HCT116 (cell line): ENCODE results near the gene VWA5A. TPM values are rescaled to one million over a fixed set of nuclear protein-coding genes. Genes with fewer than 3 reads are reported as not detected.

Source experiments
- ATAC-seq: fragments of 200-7000 bp; cut with Tn5 transposase; 2 replicates; pipeline ENCODE4 v1.9.1; 2020; ENCODE audit warnings: mild to moderate bottlenecking, moderate library complexity
- BruUV-seq: library from RNA; stranded (reverse); fragments of 400-500 nt; replicated peaks from 2 replicates; lab custom pipeline; 2021; lab: Mats Ljungman, UMichigan
- CTCF ChIA-PET: fragments of 300-600 bp; sonication (Branson Sonifier 250); formaldehyde crosslinking; loops from one replicate; lab custom pipeline; 2021; ENCODE audit warnings: antibody characterized with exemption; lab: Charles Lee
- POLR2A ChIA-PET: fragments of 300-600, 350-600 bp; sonication (Branson Sonifier 250); formaldehyde crosslinking; loops from one replicate; lab custom pipeline; 2021; ENCODE audit warnings: antibody characterized with exemption; lab: Charles Lee
- RAD21 ChIA-PET, 2 experiments: fragments of 300-600 bp; sonication (Branson Sonifier 250); formaldehyde crosslinking; loops; one replicate each; lab custom pipeline; 2023; ENCODE audit warnings: low total read pairs in 2 of 2; ENCODE audit not compliant: uncharacterized antibody in 2 of 2, unreplicated experiment in 2 of 2, low non-redundant PET in 1 of 2; lab: Charles Lee
- DNase-seq: peaks from one replicate; pipeline ENCODE4 v3.0.0-alpha.2; 2010; ENCODE audit warnings: low read depth, low spot score
- H2AFZ ChIP-seq: fragments of 200-600 bp; shearing (Covaris generic), sonication (generic); 2 replicates; pipeline ENCODE4 v1.6.1; 2017; ENCODE audit warnings: low read depth, mixed run types, mixed read lengths, antibody characterized with exemption, low read length; ENCODE audit not compliant: poor library complexity, severe bottlenecking
- H3K27ac ChIP-seq: 2 replicates; pipeline ENCODE4 v1.5.1; 2012; ENCODE audit warnings: low read depth, low read length
- H3K27me3 ChIP-seq: fragments of 200-600 bp; sonication (generic); 2 replicates; pipeline ENCODE4 v1.6.1; 2016; ENCODE audit warnings: mixed run types, low read length, mixed read lengths; ENCODE audit not compliant: insufficient read depth
- H3K36me3 ChIP-seq, 2 experiments: fragments of 200-500 bp in 1 of 2; fragments of 200-600 bp in 1 of 2; sonication (Bioruptor generic) in 1 of 2; sonication (generic) in 1 of 2; 2 replicates each; pipeline versions ENCODE4 v1.5.1 to v1.6.1; 2014 to 2016; ENCODE audit warnings: low read length in 2 of 2, inconsistent platforms in 1 of 2, mixed read lengths in 1 of 2, mixed run types in 1 of 2; ENCODE audit not compliant: insufficient read depth in 2 of 2, control insufficient read depth in 1 of 2
- H3K4me1 ChIP-seq, 2 experiments: fragments of 200-600 bp in 1 of 2; sonication (generic) in 1 of 2; 2 replicates each; pipeline versions ENCODE4 v1.5.1 to v1.6.1; 2012 to 2017; ENCODE audit warnings: low read length in 2 of 2, inconsistent platforms in 1 of 2, mild to moderate bottlenecking in 1 of 2, mixed read lengths in 1 of 2, mixed run types in 1 of 2, moderate library complexity in 1 of 2; ENCODE audit not compliant: insufficient read depth in 2 of 2, control insufficient read depth in 1 of 2
- H3K4me2 ChIP-seq: fragments of 200-600 bp; sonication (generic); 2 replicates; pipeline ENCODE4 v1.6.1; 2017; ENCODE audit warnings: mixed run types, low read length, mixed read lengths
- H3K4me3 ChIP-seq, 2 experiments: fragments of 200-600 bp in 1 of 2; sonication (generic) in 1 of 2; replicated peaks in 1 of 2; 2 replicates each; pipeline ENCODE4 v1.5.1; 2011 to 2016; ENCODE audit warnings: low read length in 2 of 2, control low read depth in 1 of 2, low read depth in 1 of 2, mild to moderate bottlenecking in 1 of 2, mixed read lengths in 1 of 2, mixed run types in 1 of 2
- H3K79me2 ChIP-seq: fragments of 200-600 bp; sonication (generic); 2 replicates; pipeline ENCODE4 v1.6.1; 2017; ENCODE audit warnings: mild to moderate bottlenecking, mixed run types, low read length, moderate library complexity, mixed read lengths; ENCODE audit not compliant: insufficient read depth
- H3K9ac ChIP-seq: fragments of 200-600 bp; sonication (generic); 2 replicates; pipeline ENCODE4 v1.6.1; 2016; ENCODE audit warnings: low read length, mixed read lengths
- H3K9me2 ChIP-seq: fragments of 200-600 bp; sonication (generic), shearing (Covaris generic); 2 replicates; pipeline ENCODE4 v1.6.1; 2017; ENCODE audit warnings: mixed run types, mild to moderate bottlenecking, moderate library complexity; ENCODE audit not compliant: insufficient read depth
- H3K9me3 ChIP-seq, 2 experiments: fragments of 200-500 bp in 1 of 2; fragments of 200-600 bp in 1 of 2; sonication (Bioruptor generic) in 1 of 2; sonication (generic) in 1 of 2; 2 replicates each; pipeline ENCODE4 v1.6.1; 2014 to 2017; ENCODE audit warnings: low read length in 2 of 2, mixed read lengths in 2 of 2, inconsistent platforms in 1 of 2, low read depth in 1 of 2, mild to moderate bottlenecking in 1 of 2, mixed run types in 1 of 2, moderate library complexity in 1 of 2; ENCODE audit not compliant: control insufficient read depth in 1 of 2, insufficient read depth in 1 of 2
- H4K20me1 ChIP-seq: fragments of 200-600 bp; sonication (generic), shearing (Covaris generic); 2 replicates; pipeline ENCODE4 v1.6.1; 2017; ENCODE audit warnings: mixed run types, mild to moderate bottlenecking, moderate library complexity; ENCODE audit not compliant: insufficient read depth
- CBX3 ChIP-seq: IDR thresholded peaks from 2 replicates; pipeline ENCODE4 v1.6.1; 2012; ENCODE audit warnings: low read depth
- EGR1 ChIP-seq: IDR thresholded peaks from 2 replicates; pipeline ENCODE4 v1.6.1; 2012; ENCODE audit warnings: low read depth
- ELF1 ChIP-seq: IDR thresholded peaks from 2 replicates; pipeline ENCODE4 v1.6.1; 2012; ENCODE audit warnings: low read depth, borderline replicate concordance
- EZH2 ChIP-seq: fragments of 200-600 bp; sonication (generic); IDR thresholded peaks from 2 replicates; pipeline ENCODE4 v1.6.1; 2017; ENCODE audit warnings: antibody characterized with exemption, mixed run types
- JUND ChIP-seq: IDR thresholded peaks from 2 replicates; pipeline ENCODE4 v1.6.1; 2012
- POLR2A ChIP-seq: IDR thresholded peaks from 2 replicates; pipeline ENCODE4 v1.7.0; 2011; ENCODE audit warnings: borderline replicate concordance; ENCODE audit not compliant: insufficient read depth, insufficient read length; ENCODE audit errors: extremely low read depth
- POLR2AphosphoS5 ChIP-seq: IDR thresholded peaks from 2 replicates; pipeline ENCODE4 v1.6.1; 2011; ENCODE audit warnings: mild to moderate bottlenecking, low read depth, low read length, moderate library complexity
- RAD21 ChIP-seq: IDR thresholded peaks from 2 replicates; pipeline ENCODE4 v1.6.1; 2012; ENCODE audit warnings: low read depth, mild to moderate bottlenecking
- SIN3A ChIP-seq: IDR thresholded peaks from 2 replicates; pipeline ENCODE4 v1.6.1; 2012; ENCODE audit warnings: low read depth
- SRF ChIP-seq: IDR thresholded peaks from 2 replicates; pipeline ENCODE4 v1.6.1; 2012; ENCODE audit warnings: low read depth
- ZFX ChIP-seq: fragments of 450-650 bp; IDR thresholded peaks from 2 replicates; pipeline ENCODE4 v1.6.1; 2017
- intact Hi-C: fragments of 100-400 bp; cut with micrococcal nuclease; formaldehyde crosslinking; loops from 2 replicates; pipeline ENCODE4 v1.10.0; 2022
- total RNA-seq: library from RNA; stranded (reverse); gene quantifications from one replicate; pipeline ENCODE4 v1.2.1, GENCODE V29; 2021; ENCODE audit not compliant: unreplicated experiment
- TF ChIP-seq, protein P1 (sequence below): IDR thresholded peaks from 2 replicates; pipeline ENCODE4 v1.6.1; 2012; ENCODE audit warnings: low read depth
- TF ChIP-seq, protein P2 (sequence below): IDR thresholded peaks from 2 replicates; pipeline ENCODE4 v1.6.1; 2011; ENCODE audit warnings: mild to moderate bottlenecking, low read length, moderate library complexity; ENCODE audit not compliant: insufficient replicate concordance; ENCODE audit errors: extremely low read depth
- TF ChIP-seq, protein P3 (sequence below): IDR thresholded peaks from 2 replicates; pipeline ENCODE4 v1.6.1; 2012
- TF ChIP-seq, protein P4 (sequence below): IDR thresholded peaks from 2 replicates; pipeline ENCODE4 v1.6.1; 2012

The VWA5A gene
- total RNA-seq, 1 experiment from 2014 or later, result 5.0 TPM

DNA sequence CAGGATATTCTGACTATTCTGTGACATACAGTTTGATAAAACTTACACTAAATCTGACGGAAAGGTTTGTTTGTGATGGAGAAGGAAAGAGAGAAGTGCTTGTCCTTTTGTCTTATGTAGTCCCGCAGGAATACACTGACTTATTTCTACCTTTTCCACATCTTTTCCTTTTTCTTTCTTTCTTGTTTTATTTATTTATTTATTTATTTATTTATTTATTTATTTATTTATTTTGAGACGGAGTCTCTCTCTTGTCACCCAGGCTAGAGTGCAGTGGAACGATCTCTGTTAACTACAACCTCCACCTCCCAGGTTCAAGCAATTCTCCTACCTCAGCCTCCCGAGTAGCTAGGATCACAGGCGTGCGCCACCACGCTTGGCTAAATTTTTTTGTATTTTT, 43.1 kb upstream of the VWA5A start:
- H3K79me2 ChIP-seq, result no peaks in the 10 kb centered on the region
- no peak overlapping the region for H3K9ac ChIP-seq
- ChIA-PET POLR2A (no interaction called here), CTCF (interaction anchor here (0.6 to 2.3 kb wide), 12 partner anchors 8 to 332 kb away, joined by 3 to 26 read pairs (median 7); no protein-coding TSS in a partner anchor), RAD21 (interaction anchor here in 1 of 2 experiments (1.4 kb wide), 1 partner anchor 123 kb away, joined by 7 read pairs; no protein-coding TSS in a partner anchor)
- peaks cover 27% of the 10 kb centered on the region for H3K27me3 ChIP-seq
- no peaks in the 10 kb centered on the region for H3K36me3 ChIP-seq
- H3K27ac ChIP-seq, result no peak overlapping the region
- intact Hi-C loops, result loop anchor here (5.0 kb wide), 2 partner anchors 260 to 515 kb away; no protein-coding TSS in a partner anchor
- H3K9me3 ChIP-seq, result no peaks in the 10 kb centered on the region
- H3K9me2 ChIP-seq, result no peaks in the 10 kb centered on the region
- H3K4me1 ChIP-seq, result peaks cover 0 to 5% of the 10 kb centered on the region in 2 experiments; a peak in 2 of 4 replicates
- H4K20me1 ChIP-seq, result no peaks in the 10 kb centered on the region
- BruUV-seq, result no TSS peak
- H3K4me3 ChIP-seq, result no peak overlapping the region
- ATAC-seq, result no peak
- no peak overlapping the region for H2AFZ ChIP-seq
- no peak for TF ChIP-seq RAD21
- no peak for TF ChIP-seq SRF
- TF ChIP-seq, protein P1, sequence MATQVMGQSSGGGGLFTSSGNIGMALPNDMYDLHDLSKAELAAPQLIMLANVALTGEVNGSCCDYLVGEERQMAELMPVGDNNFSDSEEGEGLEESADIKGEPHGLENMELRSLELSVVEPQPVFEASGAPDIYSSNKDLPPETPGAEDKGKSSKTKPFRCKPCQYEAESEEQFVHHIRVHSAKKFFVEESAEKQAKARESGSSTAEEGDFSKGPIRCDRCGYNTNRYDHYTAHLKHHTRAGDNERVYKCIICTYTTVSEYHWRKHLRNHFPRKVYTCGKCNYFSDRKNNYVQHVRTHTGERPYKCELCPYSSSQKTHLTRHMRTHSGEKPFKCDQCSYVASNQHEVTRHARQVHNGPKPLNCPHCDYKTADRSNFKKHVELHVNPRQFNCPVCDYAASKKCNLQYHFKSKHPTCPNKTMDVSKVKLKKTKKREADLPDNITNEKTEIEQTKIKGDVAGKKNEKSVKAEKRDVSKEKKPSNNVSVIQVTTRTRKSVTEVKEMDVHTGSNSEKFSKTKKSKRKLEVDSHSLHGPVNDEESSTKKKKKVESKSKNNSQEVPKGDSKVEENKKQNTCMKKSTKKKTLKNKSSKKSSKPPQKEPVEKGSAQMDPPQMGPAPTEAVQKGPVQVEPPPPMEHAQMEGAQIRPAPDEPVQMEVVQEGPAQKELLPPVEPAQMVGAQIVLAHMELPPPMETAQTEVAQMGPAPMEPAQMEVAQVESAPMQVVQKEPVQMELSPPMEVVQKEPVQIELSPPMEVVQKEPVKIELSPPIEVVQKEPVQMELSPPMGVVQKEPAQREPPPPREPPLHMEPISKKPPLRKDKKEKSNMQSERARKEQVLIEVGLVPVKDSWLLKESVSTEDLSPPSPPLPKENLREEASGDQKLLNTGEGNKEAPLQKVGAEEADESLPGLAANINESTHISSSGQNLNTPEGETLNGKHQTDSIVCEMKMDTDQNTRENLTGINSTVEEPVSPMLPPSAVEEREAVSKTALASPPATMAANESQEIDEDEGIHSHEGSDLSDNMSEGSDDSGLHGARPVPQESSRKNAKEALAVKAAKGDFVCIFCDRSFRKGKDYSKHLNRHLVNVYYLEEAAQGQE, result no peak
- no peak for TF ChIP-seq ZFX
- TF ChIP-seq ELF1, result no peak
- no peak for TF ChIP-seq EZH2
- TF ChIP-seq, protein P2, sequence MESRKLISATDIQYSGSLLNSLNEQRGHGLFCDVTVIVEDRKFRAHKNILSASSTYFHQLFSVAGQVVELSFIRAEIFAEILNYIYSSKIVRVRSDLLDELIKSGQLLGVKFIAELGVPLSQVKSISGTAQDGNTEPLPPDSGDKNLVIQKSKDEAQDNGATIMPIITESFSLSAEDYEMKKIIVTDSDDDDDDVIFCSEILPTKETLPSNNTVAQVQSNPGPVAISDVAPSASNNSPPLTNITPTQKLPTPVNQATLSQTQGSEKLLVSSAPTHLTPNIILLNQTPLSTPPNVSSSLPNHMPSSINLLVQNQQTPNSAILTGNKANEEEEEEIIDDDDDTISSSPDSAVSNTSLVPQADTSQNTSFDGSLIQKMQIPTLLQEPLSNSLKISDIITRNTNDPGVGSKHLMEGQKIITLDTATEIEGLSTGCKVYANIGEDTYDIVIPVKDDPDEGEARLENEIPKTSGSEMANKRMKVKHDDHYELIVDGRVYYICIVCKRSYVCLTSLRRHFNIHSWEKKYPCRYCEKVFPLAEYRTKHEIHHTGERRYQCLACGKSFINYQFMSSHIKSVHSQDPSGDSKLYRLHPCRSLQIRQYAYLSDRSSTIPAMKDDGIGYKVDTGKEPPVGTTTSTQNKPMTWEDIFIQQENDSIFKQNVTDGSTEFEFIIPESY, result no peak
- TF ChIP-seq POLR2AphosphoS5, result no peak
- TF ChIP-seq, protein P3, sequence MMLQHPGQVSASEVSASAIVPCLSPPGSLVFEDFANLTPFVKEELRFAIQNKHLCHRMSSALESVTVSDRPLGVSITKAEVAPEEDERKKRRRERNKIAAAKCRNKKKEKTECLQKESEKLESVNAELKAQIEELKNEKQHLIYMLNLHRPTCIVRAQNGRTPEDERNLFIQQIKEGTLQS, result no peak
- no peak for TF ChIP-seq SIN3A
- no peak for TF ChIP-seq POLR2A
- TF ChIP-seq JUND, result no peak
- TF ChIP-seq, protein P4, sequence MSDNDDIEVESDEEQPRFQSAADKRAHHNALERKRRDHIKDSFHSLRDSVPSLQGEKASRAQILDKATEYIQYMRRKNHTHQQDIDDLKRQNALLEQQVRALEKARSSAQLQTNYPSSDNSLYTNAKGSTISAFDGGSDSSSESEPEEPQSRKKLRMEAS, result no peak
- no peak for TF ChIP-seq EGR1
- TF ChIP-seq CBX3, result no peak
- DNase-seq, result no peak
- H3K4me2 ChIP-seq, result no peak overlapping the region
